ENCODE measurements around the gene DNAL4. TPM values are rescaled to one million over a fixed set of nuclear protein-coding genes. Genes with fewer than 3 reads are reported as not detected.

Gene DNAL4
- total RNA-seq, 1 experiment from 2014 or later: 9.2 TPM

- CTCF ChIA-PET: interaction anchor here (0.7 kb wide), 1 partner anchor 60 kb away, joined by 3 read pairs; no protein-coding TSS in a partner anchor
Measured at GRCh38 chr22:38828616-38829205, 34.8 kb upstream of the DNAL4 start.

GRCh38 chr22:38828191-38828590, 34.2 kb upstream of the DNAL4 start:
- POLR2A ChIA-PET: no interaction called here
- Mint-ChIP-seq H3K36me3 (ENCODE audit: insufficient read depth, unreplicated experiment) (no peaks in the 10 kb centered on the region), H3K4me1 (ENCODE audit: low read depth, unreplicated experiment) (no peaks in the 10 kb centered on the region), H3K27me3 (ENCODE audit: insufficient read depth, unreplicated experiment) (no peaks in the 10 kb centered on the region), H3K9me3 (ENCODE audit: unreplicated experiment) (no peaks in the 10 kb centered on the region), H3K27ac (ENCODE audit: unreplicated experiment) (no peak overlapping the region), H3K4me3 (ENCODE audit: unreplicated experiment) (no peak overlapping the region)
- intact Hi-C loops (cut with micrococcal nuclease; ENCODE audit: unreplicated experiment): no loop called here
- TF ChIP-seq CTCF (IDR thresholded peaks at IDR 0.05; ENCODE audit: insufficient read depth in 1 of 2, low read depth in 1 of 2, low read length in 1 of 2, severe bottlenecking in 1 of 2, unreplicated experiment in 1 of 2): no peak
- CTCF ChIA-PET: no interaction called here
- H3K36me3 ChIP-seq (ENCODE audit: control insufficient read depth, insufficient read depth, low read length): no peaks in the 10 kb centered on the region; the same call in 1 of the 2 replicates
- H3K4me1 ChIP-seq: no peaks in the 10 kb centered on the region
- no peaks in the 10 kb centered on the region for H3K27me3 ChIP-seq (replicated peaks; ENCODE audit: control insufficient read depth, insufficient read depth, low read length)
- no peaks in the 10 kb centered on the region for H3K9me3 ChIP-seq
- DNase-seq: no peak
- H3K4me3 ChIP-seq (ENCODE audit: low read depth, low read length): no peak overlapping the region
- no TSS peak for BruUV-seq (replicated peaks)

More at GRCh38 chr22:38828616-38829205, 34.8 kb upstream of the DNAL4 start:
- no peak overlapping the region for H3K27ac Mint-ChIP-seq (ENCODE audit: unreplicated experiment)
- POLR2A ChIA-PET: interaction anchor here (0.6 kb wide), 1 partner anchor 307 kb away, joined by 10 read pairs; no protein-coding TSS in a partner anchor
- H3K4me3 Mint-ChIP-seq (ENCODE audit: unreplicated experiment): no peak overlapping the region
- H3K4me1 Mint-ChIP-seq (ENCODE audit: low read depth, unreplicated experiment): no peaks in the 10 kb centered on the region
- no peak overlapping the region for H3K4me3 ChIP-seq (ENCODE audit: low read depth, low read length)
- no peaks in the 10 kb centered on the region for H3K9me3 ChIP-seq
- no peak for TF ChIP-seq CTCF (IDR thresholded peaks at IDR 0.05; ENCODE audit: insufficient read depth in 1 of 2, low read depth in 1 of 2, low read length in 1 of 2, severe bottlenecking in 1 of 2, unreplicated experiment in 1 of 2)
- H3K27me3 Mint-ChIP-seq (ENCODE audit: insufficient read depth, unreplicated experiment): no peaks in the 10 kb centered on the region
- no peak for DNase-seq
- no peaks in the 10 kb centered on the region; the same call in 1 of the 2 replicates for H3K36me3 ChIP-seq (ENCODE audit: control insufficient read depth, insufficient read depth, low read length)
- no peaks in the 10 kb centered on the region for H3K27me3 ChIP-seq (replicated peaks; ENCODE audit: control insufficient read depth, insufficient read depth, low read length)
- no peaks in the 10 kb centered on the region for H3K9me3 Mint-ChIP-seq (ENCODE audit: unreplicated experiment)
- H3K4me1 ChIP-seq: no peaks in the 10 kb centered on the region
- intact Hi-C loops (cut with micrococcal nuclease; ENCODE audit: unreplicated experiment): no loop called here
- no peaks in the 10 kb centered on the region for H3K36me3 Mint-ChIP-seq (ENCODE audit: insufficient read depth, unreplicated experiment)
- BruUV-seq (replicated peaks): no TSS peak

- TF ChIP-seq CTCF (IDR thresholded peaks at IDR 0.05; ENCODE audit: insufficient read depth in 1 of 2, low read depth in 1 of 2, low read length in 1 of 2, severe bottlenecking in 1 of 2, unreplicated experiment in 1 of 2): no peak
- POLR2A ChIA-PET: no interaction called here
- H3K27me3 ChIP-seq (replicated peaks; ENCODE audit: control insufficient read depth, insufficient read depth, low read length): no peaks in the 10 kb centered on the region
- no TSS peak for BruUV-seq (replicated peaks)
- H3K27me3 Mint-ChIP-seq (ENCODE audit: insufficient read depth, unreplicated experiment): no peaks in the 10 kb centered on the region
- no peaks in the 10 kb centered on the region for H3K4me1 Mint-ChIP-seq (ENCODE audit: low read depth, unreplicated experiment)
- H3K36me3 ChIP-seq (ENCODE audit: control insufficient read depth, insufficient read depth, low read length): no peaks in the 10 kb centered on the region; the same call in 1 of the 2 replicates
- no peaks in the 10 kb centered on the region for H3K9me3 Mint-ChIP-seq (ENCODE audit: unreplicated experiment)
- no peak overlapping the region for H3K27ac Mint-ChIP-seq (ENCODE audit: unreplicated experiment)
- H3K4me1 ChIP-seq: no peaks in the 10 kb centered on the region
- DNase-seq: no peak
- H3K36me3 Mint-ChIP-seq (ENCODE audit: insufficient read depth, unreplicated experiment): no peaks in the 10 kb centered on the region
- H3K9me3 ChIP-seq: no peaks in the 10 kb centered on the region
- H3K4me3 ChIP-seq (ENCODE audit: low read depth, low read length): no peak overlapping the region
- intact Hi-C loops (cut with micrococcal nuclease; ENCODE audit: unreplicated experiment): no loop called here
- H3K4me3 Mint-ChIP-seq (ENCODE audit: unreplicated experiment): no peak overlapping the region
- CTCF ChIA-PET: interaction anchor here (0.6 kb wide), 1 partner anchor 122 kb away, joined by 3 read pairs; the partner anchor contains the start of gene GTPBP1
Measured at GRCh38 chr22:38827510-38827909, 33.6 kb upstream of the DNAL4 start.

Measured in Caco-2 (cell line).